Measurements from ENCODE around the gene ZNF385C.
"Not testable (repeated sequence)": the region's sequence is repeated elsewhere in the genome, so short reads cannot be mapped to it uniquely, and the experiment has no call there.

ZNF385C gene

GRCh38 chr17:42045719-42046118 is 52.6 kb downstream of the ZNF385C start:
- DNase-seq = no peak

- no peak for DNase-seq
These were observed 55.5 kb downstream of the ZNF385C start for GRCh38 chr17:42042598-42043319.

GRCh38 chr17:42041619-42042018 is 56.7 kb downstream of the ZNF385C start:
- DNase-seq = no peak

- DNase-seq = no peak
These were observed 57.5 kb downstream of the ZNF385C start for GRCh38 chr17:42040818-42041217.

- no peak for DNase-seq
These were observed 58.2 kb downstream of the ZNF385C start for GRCh38 chr17:42039794-42040763.

GRCh38 chr17:42038221-42038973 is 59.9 kb downstream of the ZNF385C start:
- no peak for DNase-seq

GRCh38 chr17:42034059-42034458 is 64.2 kb downstream of the ZNF385C start:
- DNase-seq = no peak

GRCh38 chr17:42031584-42031983 is 66.7 kb downstream of the ZNF385C start:
- no peak for DNase-seq

- DNase-seq = no peak
These were observed 69.5 kb downstream of the ZNF385C start for GRCh38 chr17:42028791-42029127.

GRCh38 chr17:42027961-42028790 is 70.1 kb downstream of the ZNF385C start:
- no peak for DNase-seq

- no peak for DNase-seq
These were observed 70.7 kb downstream of the ZNF385C start for GRCh38 chr17:42027590-42027889.

- DNase-seq = no peak
These were observed 71.2 kb downstream of the ZNF385C start for GRCh38 chr17:42026857-42027589.

- no peak for DNase-seq
These were observed 72.3 kb downstream of the ZNF385C start for GRCh38 chr17:42025936-42026335.

GRCh38 chr17:42025191-42025579 is 73.1 kb downstream of the ZNF385C start:
- DNase-seq = no peak

- peak; percentile 8 for DNase-seq
These were observed 74.5 kb downstream of the ZNF385C start for GRCh38 chr17:42023524-42024349.

- not testable (repeated sequence) for DNase-seq
These were observed 77.4 kb downstream of the ZNF385C start for GRCh38 chr17:42020845-42021244.

- DNase-seq = peak; percentile 92
These were observed 78.5 kb downstream of the ZNF385C start, which contains the start of gene NKIRAS2 for GRCh38 chr17:42019509-42020404. TSS of gene NKIRAS2 (plus strand) at chr17:42020090. CDS start at chr17:42021578, 1,488 bp downstream.

GRCh38 chr17:42018988-42019387 is 79.3 kb downstream of the ZNF385C start:
- DNase-seq = no peak

- no peak for DNase-seq
These were observed 79.9 kb downstream of the ZNF385C start for GRCh38 chr17:42018339-42018738.

- no peak for DNase-seq
These were observed 80.4 kb downstream of the ZNF385C start for GRCh38 chr17:42017866-42018200.
